NCI-H226 (cell line): ENCODE measurements around the gene HAPLN3.

Source experiments
- DNase-seq: peaks from one replicate; pipeline ENCODE4 v3.0.0-alpha.2; 2015

HAPLN3 gene

DNA sequence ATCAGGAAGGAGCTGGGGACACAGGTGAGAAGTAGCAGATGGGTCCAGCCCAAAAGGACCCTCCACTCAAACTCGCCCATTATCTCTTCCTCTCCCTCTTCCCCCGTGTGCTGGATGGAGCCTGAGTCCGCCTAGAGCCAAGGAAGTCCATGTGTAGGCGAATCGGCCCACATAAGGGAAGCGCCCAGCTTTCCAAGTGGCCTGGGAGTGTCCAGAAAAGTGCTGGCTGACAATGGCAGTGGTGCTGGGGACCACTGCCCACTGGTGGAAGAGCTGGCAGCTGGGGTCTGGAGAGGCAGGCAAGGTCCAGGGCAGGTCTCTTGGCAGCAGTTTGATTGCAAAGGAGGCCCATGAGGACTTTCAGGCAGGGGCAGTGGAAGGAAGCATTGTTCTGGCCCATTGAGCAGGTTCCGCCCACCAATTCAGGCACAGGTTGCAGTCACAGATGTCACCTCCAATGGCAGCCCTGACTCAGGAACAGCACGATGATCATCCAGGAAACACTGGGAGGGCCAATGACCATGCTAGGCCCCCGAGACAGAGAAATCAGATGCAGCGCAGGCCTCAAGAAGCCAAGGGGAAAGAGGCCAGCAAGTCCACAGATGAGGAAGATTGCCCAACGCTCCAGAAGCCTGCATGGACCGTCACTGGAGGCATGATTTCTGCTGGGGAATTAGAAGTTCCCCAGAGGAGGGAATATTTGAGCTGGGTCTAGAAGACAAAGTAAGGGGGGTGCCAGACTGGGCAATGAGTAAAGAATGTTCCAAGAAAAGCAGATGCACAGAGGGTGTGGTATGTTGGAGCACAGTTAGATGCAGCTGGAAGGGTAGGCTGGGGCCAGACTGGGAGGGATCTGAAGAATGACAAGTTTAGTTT, 14.8 kb upstream of the HAPLN3 start:
- DNase-seq = no peak

DNA sequence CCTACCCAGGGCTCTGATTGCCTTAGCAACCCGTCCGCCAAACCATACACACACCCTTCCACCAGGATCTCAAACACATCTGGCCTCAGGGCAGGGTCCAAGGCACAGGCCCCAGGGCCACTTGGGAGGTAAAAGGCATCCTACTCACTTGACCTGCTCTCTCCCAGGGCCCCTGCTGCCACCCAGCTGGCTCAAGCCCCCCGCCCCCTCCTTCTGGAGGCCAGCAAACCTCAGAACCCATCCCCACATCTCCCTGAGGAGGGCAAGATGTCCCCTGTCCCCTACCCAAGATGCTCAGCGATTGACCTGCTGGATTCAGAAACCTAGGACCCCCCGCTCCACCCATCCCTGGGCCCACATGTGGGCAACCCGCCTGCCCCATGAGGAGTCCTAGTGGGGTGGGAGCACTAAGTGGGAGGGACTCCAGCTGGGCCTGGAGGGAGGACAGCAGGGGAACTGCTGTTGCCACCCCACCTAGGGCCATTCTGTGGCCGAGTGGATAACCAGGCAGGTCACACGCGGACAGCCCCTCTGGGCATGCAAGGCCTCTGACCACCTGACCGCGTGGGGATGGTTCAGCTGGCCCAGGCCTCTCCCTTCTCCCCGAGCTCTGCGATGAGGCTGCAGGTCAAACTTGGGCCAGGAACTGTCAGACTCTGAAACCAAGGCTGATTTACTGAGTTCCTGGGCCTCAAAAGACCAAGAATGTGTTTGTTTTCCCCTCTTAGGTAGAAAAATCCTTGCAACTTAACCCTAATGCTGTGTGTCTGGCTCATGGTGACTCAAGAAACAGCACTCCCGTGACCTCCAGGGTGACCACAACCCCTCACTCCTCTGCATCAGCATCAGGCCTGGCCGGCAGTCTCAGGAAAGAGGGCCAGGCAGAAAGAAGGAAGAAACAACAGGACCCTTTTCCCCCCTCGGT, 13.6 kb upstream of the HAPLN3 start:
- no peak for DNase-seq

DNA sequence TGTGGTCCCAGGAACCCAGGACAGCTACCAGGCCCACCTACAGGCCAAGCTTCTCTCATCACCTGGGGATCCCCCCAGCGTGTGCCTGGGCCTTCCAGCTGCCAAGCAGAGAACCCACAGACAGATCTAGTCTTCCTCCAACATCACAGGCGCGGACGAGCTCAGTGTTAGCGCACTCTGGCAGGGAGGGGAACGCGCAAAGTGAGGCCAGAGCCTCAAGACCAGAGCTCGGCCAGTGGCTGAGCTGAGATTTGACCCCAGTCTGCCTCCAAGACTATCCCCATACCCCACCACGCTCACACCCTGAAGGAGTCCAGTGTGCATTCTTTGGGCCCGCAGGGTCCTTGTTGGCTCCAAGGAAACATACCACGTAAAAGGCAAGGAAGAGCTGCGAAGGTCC, 12.8 kb upstream of the HAPLN3 start:
- DNase-seq = no peak

DNA sequence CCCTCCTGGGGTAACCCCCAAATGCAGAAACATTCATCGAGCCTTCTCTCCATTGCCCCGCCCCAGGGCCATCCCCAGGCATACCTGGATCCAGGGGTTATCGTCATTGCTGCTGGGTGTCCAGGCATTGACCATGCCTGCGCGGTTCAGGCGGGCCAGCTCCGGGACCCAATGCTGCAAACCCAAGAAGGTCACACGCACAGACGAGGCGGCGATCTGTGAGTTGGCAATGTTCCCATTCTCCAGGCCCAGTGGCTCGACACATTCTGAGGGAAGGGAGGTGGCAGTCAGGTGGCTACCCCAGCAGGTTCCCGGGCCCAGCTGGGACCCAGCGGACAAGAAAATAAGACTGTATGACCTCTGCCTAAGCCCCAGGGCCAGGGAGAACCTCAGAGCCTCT, 11.8 kb upstream of the HAPLN3 start:
- no peak for DNase-seq

DNA sequence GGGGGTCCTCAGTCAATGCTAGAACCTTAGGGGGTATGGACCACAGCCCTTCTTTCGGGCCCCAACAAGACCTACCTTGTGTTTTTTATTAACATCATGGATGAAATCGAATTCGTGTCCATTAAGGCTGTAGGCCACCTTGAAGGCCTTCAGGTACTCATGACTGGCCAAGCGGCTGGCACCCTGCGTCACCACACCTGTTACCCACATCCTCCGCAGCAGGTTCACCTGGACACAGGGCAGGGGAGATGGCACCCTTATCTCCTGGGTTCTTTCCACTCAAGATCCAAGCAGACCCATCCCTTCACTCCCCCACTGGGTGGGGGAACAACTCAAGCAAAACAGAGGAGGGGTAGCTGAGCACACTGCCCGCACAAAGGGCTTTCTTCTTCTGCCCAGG, 11.2 kb upstream of the HAPLN3 start:
- no peak for DNase-seq

DNA sequence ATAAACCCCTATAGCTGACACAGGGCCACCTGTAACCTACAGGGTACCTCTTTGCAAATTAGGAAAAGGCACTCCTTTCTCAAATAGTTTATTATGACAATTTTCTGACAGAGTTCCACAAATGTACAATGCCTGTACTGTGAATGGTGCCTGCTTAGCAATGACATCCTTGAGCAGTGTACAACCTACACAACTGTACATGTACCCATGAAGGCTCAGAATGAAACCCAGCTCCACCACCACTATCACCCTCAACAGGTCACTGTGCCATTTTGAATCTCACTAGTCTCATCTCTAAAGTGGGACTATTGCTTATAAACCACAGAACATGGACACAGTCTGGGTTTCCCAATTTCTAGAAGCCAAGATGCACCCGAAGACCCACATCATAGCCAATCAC, 10.8 kb upstream of the HAPLN3 start:
- no peak for DNase-seq

DNA sequence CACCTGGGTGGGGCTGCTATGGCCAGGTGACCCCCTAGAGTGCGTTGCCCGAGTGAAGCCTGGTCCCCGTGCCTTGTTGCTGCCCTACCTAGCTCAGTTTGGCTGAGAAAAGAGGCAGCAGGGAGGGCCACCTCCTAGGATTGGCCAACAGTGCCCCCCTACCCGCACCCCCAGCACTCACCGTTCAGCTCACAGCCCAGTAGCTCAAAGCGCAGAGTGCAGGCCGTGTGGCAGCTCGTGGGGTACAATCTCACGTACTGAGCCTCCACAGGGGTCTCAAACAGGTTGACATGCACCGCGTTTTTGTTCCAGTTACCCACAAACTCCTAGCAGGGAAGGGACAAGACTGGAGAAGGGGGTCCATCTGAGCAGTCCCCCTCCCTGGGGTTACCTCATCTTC, 10.2 kb upstream of the HAPLN3 start:
- DNase-seq = no peak

DNA sequence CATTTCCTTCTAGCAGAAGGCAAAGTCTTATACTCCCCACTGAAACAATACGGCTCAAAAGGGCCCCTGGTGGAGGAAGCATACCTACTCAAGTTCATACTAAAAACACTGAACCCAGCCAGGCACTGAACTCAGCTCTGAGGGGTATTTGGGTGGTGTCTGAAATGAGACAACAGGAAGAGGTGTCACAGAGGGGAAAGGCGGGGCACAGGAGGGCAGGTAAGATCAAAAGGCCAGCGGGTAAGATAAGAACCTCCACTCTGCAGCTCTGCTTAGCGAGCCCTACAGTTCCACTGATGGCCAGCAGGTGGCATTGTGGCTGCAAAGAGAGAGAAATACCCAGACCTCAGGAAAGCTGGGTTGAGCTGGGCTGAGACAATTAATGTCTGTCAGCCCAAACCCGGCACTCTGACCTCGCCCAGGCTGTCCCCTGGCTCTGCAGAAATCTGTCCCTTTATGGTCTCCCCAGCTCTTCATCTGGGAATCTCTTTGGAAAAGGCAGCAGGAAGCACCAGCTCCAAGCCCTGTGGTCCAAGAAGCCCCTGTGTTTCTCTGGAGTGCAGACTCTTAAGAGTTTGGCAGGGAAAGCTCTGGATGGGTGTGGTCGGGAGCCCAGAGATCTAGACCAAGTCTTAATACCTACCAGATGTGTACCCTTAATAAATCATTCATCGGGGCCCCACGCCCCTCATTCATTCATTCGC, 9.4 kb upstream of the HAPLN3 start:
- DNase-seq = peak; percentile 74

DNA sequence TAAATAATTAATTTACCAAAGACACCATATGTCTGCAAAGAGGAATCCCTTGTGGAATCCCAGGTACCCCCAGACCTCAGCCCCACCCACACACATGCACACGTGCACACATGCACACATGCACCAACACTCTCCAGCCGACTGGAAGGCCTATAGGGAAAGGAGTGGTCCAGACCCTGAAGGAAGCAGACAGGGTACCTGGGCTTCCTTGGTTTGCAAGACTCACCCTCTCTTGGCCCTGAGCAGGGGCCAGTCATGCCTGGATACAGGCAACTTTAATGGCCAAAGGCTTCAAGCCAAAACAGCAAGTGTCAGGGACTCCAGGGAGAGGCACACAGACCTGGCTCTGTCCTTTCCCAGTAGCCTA, 8.9 kb upstream of the HAPLN3 start:
- no peak for DNase-seq

DNA sequence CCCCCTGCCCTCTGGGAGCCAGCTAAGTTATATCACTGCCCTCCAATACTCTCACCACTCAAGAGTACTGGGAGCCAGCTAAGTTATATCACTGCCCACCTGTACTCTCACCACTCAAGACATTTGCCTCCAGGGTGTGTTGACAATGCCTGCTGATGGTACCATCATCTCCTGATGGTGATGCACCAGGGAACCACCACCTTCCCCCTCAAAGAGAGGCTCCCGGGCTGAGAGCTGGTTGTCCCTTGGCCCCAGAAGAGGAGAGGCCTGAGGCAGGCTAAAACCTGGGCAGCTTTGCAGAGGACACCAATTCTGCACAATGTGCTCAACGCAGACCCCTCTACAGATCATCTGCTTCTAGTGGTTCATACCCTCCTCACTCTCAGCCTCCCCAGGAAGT, 7.5 kb upstream of the HAPLN3 start:
- no peak for DNase-seq

DNA sequence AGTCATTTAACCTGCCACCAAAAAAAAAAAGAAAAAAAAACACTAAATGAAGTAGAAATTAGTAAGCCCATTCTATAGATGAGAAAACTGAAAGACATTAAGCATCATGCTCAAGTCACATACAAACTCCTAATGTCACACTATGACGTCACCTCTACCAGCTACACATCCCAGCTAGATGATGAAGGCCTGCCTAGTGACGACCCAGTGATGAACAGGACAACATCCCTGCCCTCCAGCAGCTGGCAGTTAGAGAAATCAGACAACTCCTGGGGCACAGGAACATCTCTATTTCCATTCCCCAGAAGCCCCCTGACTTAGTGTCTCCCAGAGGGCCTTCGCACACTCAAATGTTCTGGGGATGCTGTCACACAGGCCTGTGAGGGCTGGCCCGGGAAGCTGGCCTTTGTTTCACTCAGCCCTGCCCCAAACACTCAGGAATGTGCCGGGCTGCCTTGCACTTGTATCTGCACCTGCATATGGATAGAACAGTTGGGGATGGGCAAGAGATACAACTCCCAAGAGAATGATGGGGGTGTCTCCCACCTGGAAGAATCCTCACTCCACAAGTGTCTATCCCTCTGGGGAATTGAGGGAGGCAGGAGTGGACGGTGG, 7.0 kb upstream of the HAPLN3 start:
- DNase-seq = no peak

DNA sequence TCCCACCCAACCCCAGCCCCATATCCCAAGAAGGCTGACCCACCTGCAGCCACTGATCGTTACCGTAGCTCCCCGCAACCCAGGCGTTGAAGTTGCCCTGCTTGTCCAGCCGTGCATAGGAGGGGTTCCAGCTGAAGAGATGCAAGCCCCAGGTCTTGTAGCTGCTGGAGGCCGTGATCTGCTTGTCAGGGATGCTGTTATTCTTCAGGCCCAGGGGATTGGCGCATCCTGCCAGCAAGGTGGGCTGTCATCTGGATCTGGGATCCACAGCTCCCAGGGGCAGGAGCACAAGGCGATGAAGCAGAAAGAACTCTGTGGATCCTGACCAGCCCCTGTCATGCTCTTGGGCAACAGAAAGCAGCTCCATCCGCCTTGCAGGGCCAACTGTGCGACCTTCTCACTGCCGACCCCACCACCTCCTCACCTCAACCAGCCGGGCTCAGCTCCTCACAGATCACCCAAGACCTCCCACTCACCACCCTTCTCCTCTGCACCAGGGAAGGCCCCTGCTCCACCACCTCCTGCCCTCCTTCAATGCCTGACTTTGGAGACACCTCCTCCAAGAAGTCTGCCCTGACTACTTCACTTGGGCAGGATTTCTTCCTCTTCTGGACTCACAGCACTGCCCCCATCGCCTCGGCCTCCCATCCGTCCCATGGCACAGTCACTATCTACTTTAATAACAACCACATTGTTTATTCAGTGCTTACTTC, 6.3 kb upstream of the HAPLN3 start:
- no peak for DNase-seq

DNA sequence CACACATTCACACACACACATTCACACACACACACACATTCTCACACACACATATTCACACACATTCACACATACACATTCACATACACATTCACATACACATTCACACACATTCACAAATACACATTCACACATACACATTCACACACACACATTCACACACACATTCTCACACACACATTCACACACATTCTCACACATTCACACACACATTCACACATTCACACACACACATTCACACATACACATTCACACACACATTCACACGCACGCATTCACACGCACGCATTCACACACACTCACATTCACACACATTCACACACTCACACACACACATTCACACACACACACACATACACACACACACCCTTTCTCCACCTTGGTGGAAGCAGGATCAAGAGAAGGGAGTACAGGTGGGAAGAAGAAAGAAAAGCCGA, 5.7 kb upstream of the HAPLN3 start:
- no peak for DNase-seq

DNA sequence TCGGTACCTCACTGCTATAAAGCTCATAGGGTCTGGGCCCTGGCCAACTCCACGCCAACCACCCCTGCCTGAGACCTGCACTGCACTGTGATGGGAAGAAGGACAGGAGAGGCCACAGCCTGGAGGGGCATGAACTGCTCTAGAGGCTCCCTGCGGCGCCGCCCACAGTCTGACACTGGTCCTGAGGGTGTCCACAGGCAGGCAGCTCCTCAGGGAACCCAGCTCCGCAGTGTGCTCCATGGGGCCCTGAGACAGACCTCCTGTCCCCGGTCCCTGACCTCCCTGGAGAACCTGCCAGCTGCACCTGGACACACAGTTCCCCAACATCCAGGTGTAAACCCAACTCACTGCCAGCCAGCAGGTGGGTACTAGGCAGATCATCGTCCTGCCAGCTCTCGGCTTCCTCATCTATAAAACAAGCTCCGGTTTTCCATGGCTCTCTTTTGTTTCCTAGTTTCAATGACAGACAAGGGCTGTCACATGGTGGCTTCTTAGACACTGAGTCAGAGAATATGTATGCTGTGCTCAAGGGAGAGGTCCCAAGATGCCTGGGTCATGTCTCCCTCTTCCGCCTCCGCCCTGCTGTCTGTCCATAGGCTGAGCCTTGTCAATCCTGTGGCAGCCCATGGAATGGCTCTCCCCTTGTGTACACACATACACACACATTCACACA, 5.1 kb upstream of the HAPLN3 start:
- no peak for DNase-seq

DNA sequence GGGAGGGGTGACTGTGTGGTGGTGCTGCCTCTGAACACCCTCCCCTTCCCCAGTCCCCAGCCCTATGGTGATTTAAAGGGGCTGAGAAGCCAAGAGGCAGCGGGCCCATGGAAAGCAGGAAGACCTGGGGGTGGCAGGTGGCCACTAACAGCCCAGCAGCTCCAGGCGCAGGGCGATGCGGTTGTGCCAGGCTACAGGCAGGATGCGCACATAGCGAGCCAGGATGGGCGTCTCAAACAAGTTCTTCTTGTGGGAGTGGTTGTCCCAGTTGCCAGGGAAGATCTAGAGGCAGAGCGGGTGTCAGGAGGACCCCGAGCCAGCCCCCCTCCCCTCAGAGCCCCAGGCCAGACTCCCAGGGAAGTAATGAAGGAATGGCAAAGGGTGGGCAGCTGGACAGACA, 3.9 kb upstream of the HAPLN3 start:
- no peak for DNase-seq

DNA sequence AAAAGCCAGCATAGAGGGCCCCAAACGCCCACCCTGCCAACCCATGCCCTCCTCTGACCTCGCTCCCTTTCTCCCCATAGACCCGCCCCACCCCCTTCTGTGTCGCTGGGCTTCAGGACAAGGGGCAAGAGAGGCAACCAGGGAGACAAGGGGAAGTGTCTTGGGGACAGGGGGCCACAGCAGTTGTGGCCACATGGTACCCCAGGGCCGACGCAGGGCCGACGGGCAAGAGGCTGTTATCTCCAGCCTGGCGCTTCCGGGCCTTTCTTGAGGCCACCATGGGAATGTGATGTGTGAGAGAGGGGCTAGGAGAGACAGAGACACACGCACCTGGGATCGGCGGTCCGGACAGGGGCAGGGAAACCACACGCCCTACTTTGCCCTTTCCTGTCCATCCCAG, 3.4 kb upstream of the HAPLN3 start:
- no peak for DNase-seq

DNA sequence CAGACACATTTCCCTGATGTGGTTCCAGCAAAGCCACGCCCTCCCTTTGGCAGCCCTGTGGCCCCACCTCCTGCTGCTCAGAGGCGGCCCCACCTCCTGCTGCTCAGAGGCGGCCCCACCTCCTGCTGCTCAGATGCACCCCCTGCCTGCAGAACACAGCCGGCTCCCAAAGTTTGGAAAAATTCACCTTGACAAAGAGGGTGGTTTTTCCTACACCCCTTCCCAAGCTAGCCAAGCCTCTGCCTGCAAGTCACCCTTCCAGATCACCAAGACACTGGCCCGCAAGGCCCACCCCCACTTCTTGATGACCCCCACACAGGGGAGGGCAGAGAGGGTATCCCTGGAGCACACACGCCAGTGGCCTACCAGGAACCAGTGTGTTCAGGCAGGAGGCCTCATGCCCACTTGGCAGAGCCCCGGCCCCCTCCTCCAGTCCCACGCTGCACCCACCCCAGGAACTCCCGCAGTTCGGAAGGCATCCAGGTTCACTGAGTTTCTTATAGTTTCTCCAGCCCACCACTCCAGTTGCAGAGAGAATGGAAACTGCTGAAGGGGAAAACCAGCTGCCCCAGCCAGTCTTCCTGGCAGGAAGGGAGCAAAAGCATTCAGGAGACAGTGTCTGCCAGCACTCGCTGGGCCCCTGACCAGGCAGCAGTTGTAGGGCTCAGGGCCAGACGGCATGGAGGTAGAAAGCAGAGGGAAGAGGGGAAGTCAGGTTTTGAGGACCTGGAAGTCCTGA, 2.3 kb upstream of the HAPLN3 start:
- peak; percentile 74 for DNase-seq

DNA sequence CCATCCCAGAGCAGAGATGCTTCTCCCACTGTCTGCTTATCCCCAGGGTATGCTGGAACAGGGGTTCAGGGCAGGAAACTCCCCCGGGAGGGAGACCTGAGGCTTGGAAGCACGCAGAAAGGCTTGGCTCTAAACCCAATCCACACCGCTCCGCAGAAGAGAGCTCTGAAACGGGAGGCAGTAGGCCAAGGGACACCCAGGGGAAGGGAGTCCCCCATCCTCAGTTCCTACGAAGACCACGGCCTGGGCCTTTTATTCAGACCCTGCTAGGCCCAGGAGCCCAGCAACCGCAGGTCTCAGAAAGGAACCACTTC, 1.8 kb upstream of the HAPLN3 start:
- DNase-seq = no peak

DNA sequence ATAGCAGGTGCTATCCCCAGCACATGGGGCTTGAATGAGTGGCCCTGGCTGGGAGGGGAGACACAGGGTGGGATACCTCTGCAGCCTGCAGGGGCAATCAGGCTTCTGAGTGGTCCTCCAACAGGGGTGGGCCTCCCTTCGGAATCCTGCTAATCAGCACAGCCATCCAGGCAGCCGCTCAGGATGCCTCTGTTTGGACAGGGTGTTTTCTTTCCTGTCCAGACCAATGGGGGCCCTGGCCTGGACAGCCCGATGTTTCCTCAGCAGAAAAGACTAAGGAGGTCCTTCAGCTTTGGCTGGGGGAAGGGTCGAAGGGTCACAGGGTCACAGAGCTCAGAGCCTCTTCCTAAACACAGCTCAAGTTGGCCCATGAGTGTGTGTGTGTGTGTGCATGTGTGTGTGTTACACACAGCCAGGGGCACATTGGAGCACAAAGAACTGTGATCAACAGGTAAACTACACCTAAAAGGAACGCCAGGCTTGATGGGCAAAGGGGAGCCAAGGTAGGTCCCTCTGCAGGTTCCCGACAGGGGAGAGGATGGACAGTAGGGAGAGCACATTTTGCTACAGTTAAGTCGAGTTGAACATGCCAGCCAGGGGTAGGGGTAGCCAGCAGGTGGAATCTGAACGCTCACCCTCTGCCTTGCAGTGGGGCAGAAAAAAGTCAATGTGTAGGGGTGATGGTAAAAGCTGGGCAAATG, 1.1 kb upstream of the HAPLN3 start:
- no peak for DNase-seq

DNA sequence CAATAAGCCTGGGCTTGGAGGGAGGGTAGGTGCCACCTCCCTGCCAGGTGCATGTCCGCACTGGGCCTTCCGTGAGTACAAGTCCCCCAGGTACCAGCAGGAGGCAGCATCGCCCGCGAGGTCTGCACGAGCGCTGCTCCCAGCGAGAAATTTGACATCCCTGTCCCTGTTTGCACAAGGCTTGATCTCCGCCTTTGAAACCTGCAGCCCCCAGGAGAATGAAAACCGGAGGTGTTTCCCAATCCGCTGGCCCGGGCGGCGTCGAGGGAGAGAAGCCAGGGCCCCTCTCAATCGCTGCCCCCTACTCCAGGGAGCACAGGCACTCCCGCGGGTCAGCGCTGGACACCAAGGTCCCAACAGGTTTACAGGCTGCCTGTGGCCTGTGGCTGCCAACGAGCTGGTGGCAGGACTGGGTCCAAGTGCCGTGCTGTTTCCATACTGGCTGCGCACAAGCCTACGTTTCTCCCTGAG, 961 bp downstream of the HAPLN3 start:
- DNase-seq = no peak
